Measurements from ENCODE around the gene DAPL1.

DNA sequence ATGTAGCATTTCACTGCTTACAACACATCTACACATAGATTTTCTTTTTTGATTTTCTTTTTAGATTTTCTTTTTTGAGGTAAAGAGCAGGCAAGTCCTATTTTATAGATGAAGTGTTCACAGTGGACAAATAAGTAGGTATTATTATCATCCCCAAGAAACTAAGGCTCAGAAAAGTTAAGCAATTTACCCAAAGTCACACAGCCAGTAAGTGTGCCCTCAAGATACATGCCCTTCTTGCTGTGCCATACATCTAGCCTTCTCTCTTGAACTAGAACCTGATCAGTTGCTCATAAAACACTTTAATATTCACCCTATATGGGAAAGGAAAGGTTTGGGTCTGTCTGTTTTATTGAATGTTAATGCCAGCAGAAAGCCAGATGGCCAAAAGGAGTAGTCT is 50.3 kb downstream of the DAPL1 start:
- TF ChIP-seq CTCF (IDR thresholded peaks at IDR 0.05) (no peak), POLR2A (IDR thresholded peaks at IDR 0.05; ENCODE audit: low read depth) (no peak), POLR2AphosphoS5 (IDR thresholded peaks at IDR 0.05) (no peak)

Measured in esophagus muscularis mucosa (tissue), 3 donors.